22Rv1 (cell line): ENCODE results near the gene FHIT.

Experiments
- ZFX ChIP-seq: fragments of 450-650 bp; IDR thresholded peaks from 2 replicates; pipeline ENCODE4 v1.6.1; 2017; ENCODE audit warnings: antibody characterized with exemption, borderline replicate concordance
- TF ChIP-seq, protein P1 (sequence below): fragments of 450-650 bp; IDR thresholded peaks from 2 replicates; pipeline ENCODE4 v1.5.1; 2017; ENCODE audit warnings: mild to moderate bottlenecking

DNA sequence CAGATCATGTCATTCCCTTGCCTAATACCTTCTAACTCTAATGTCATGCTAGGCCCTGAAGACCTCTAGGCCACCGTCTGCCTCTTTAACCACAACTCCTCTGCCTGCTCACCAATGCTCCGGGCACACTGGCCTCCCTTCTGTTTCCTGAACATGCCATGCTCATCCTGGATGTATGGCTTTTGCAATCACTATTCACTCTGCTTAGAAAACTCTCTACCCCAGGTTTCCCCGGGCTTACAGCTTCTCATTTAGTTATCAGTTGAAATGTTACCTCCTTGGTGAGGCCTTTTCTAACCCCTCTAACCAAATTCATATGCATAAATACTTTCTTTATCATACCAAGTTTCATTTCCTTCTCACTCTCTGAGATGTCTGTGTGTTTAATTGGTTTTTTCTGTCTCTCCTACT is 1473.6 kb downstream of the FHIT start:
- TF ChIP-seq, protein P1, sequence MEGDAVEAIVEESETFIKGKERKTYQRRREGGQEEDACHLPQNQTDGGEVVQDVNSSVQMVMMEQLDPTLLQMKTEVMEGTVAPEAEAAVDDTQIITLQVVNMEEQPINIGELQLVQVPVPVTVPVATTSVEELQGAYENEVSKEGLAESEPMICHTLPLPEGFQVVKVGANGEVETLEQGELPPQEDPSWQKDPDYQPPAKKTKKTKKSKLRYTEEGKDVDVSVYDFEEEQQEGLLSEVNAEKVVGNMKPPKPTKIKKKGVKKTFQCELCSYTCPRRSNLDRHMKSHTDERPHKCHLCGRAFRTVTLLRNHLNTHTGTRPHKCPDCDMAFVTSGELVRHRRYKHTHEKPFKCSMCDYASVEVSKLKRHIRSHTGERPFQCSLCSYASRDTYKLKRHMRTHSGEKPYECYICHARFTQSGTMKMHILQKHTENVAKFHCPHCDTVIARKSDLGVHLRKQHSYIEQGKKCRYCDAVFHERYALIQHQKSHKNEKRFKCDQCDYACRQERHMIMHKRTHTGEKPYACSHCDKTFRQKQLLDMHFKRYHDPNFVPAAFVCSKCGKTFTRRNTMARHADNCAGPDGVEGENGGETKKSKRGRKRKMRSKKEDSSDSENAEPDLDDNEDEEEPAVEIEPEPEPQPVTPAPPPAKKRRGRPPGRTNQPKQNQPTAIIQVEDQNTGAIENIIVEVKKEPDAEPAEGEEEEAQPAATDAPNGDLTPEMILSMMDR, result no peak
- no peak for TF ChIP-seq ZFX
